Parathyroid adenoma (tissue), 2 donors: ENCODE results near the gene TWIST2.

Source experiments
- H2AFZ ChIP-seq: fragments of 300-600 bp; sonication (generic); one replicate; pipeline ENCODE4 v1.7.0; 2017; ENCODE audit warnings: antibody characterized with exemption, mild to moderate bottlenecking
- H3K27ac ChIP-seq: fragments of 300-600 bp; sonication (generic); one replicate; pipeline ENCODE4 v1.7.0; 2017
- H3K27me3 ChIP-seq: fragments of 300-600 bp; sonication (generic); one replicate; pipeline ENCODE4 v1.7.0; 2017; ENCODE audit warnings: low read length; ENCODE audit not compliant: control insufficient read depth, insufficient read depth
- H3K36me3 ChIP-seq: fragments of 300-600 bp; sonication (generic); one replicate; pipeline ENCODE4 v1.7.0; 2017; ENCODE audit warnings: low read length; ENCODE audit not compliant: control insufficient read depth, insufficient read depth
- H3K4me1 ChIP-seq: fragments of 300-600 bp; sonication (generic); one replicate; pipeline ENCODE4 v1.7.0; 2017; ENCODE audit warnings: control low read depth
- H3K4me2 ChIP-seq: fragments of 300-600 bp; sonication (generic); one replicate; pipeline ENCODE4 v1.7.0; 2017; ENCODE audit warnings: low read length
- H3K4me3 ChIP-seq: fragments of 300-600 bp; sonication (generic); one replicate; pipeline ENCODE4 v1.7.0; 2017; ENCODE audit warnings: low read depth, low read length
- H3K79me2 ChIP-seq: fragments of 300-600 bp; sonication (generic); one replicate; pipeline ENCODE4 v1.7.0; 2017; ENCODE audit warnings: control low read depth
- H3K9ac ChIP-seq: fragments of 300-600 bp; sonication (generic); one replicate; pipeline ENCODE4 v1.7.0; 2017; ENCODE audit warnings: mild to moderate bottlenecking
- H3K9me3 ChIP-seq: fragments of 300-600 bp; sonication (generic); one replicate; pipeline ENCODE4 v1.7.0; 2017; ENCODE audit warnings: low read length; ENCODE audit not compliant: control insufficient read depth
- TF ChIP-seq, protein P1 (sequence below): fragments of 300-600 bp; sonication (generic); IDR thresholded peaks from one replicate; pipeline ENCODE4 v1.7.0; 2017; ENCODE audit warnings: antibody characterized with exemption, mild to moderate bottlenecking
- donor health status: primary hyperparathyroidism.

TWIST2 gene

DNA sequence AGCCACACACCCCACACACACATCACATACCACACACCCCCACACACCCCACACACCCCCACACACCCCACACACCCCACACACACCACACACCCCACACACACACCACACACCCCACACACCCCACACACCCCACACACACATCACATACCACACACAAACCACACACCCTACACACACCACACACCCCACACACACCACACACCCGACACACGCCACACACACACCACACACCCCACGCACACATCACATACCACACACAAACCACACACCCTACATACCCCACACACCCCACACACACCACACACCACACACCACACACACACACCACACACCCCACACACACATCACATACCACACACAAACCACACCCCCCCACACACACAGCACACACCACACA, 22.4 kb downstream of the TWIST2 start:
- no peak overlapping the region for H3K27ac ChIP-seq

DNA sequence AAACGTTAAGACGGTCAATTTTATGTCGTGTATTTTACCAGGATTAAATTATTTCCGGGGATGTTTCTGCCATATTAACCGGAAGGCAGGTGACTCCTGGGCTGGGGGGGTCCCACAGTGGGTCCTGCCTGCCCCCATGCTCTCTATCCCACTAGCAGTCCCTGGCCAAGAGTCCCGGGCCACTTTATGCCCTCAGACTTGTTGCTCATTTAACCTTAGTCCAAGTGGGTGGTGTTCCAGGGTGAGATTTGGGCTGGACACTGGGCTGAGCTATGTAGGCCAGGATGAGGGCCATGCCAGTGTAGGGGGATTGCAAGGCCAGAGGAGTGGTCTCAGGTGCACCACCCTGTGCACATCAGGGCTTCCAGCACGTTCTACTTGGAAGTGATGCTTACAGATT, 24.1 kb downstream of the TWIST2 start:
- Histone ChIP-seq H3K4me3 (no peak overlapping the region), H3K79me2 (no peaks in the 10 kb centered on the region), H3K27ac (no peak overlapping the region), H3K4me1 (no peaks in the 10 kb centered on the region), H2AFZ (no peak overlapping the region), H3K27me3 (no peaks in the 10 kb centered on the region), H3K36me3 (no peaks in the 10 kb centered on the region), H3K9me3 (no peaks in the 10 kb centered on the region), H3K9ac (no peak overlapping the region), H3K4me2 (no peak overlapping the region)
- TF ChIP-seq, protein P1, sequence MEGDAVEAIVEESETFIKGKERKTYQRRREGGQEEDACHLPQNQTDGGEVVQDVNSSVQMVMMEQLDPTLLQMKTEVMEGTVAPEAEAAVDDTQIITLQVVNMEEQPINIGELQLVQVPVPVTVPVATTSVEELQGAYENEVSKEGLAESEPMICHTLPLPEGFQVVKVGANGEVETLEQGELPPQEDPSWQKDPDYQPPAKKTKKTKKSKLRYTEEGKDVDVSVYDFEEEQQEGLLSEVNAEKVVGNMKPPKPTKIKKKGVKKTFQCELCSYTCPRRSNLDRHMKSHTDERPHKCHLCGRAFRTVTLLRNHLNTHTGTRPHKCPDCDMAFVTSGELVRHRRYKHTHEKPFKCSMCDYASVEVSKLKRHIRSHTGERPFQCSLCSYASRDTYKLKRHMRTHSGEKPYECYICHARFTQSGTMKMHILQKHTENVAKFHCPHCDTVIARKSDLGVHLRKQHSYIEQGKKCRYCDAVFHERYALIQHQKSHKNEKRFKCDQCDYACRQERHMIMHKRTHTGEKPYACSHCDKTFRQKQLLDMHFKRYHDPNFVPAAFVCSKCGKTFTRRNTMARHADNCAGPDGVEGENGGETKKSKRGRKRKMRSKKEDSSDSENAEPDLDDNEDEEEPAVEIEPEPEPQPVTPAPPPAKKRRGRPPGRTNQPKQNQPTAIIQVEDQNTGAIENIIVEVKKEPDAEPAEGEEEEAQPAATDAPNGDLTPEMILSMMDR, result no peak

More for the DNA sequence above, 22.4 kb downstream of the TWIST2 start:
- H3K4me1 ChIP-seq, result no peaks in the 10 kb centered on the region
- no peaks in the 10 kb centered on the region for H3K79me2 ChIP-seq
- no peaks in the 10 kb centered on the region for H3K9me3 ChIP-seq
- H2AFZ ChIP-seq, result no peak overlapping the region
- no peak overlapping the region for H3K9ac ChIP-seq
- H3K4me3 ChIP-seq, result no peak overlapping the region
- H3K36me3 ChIP-seq, result no peaks in the 10 kb centered on the region
- no peak overlapping the region for H3K4me2 ChIP-seq
- H3K27me3 ChIP-seq, result no peaks in the 10 kb centered on the region
- TF ChIP-seq, protein P1, result no peak

DNA sequence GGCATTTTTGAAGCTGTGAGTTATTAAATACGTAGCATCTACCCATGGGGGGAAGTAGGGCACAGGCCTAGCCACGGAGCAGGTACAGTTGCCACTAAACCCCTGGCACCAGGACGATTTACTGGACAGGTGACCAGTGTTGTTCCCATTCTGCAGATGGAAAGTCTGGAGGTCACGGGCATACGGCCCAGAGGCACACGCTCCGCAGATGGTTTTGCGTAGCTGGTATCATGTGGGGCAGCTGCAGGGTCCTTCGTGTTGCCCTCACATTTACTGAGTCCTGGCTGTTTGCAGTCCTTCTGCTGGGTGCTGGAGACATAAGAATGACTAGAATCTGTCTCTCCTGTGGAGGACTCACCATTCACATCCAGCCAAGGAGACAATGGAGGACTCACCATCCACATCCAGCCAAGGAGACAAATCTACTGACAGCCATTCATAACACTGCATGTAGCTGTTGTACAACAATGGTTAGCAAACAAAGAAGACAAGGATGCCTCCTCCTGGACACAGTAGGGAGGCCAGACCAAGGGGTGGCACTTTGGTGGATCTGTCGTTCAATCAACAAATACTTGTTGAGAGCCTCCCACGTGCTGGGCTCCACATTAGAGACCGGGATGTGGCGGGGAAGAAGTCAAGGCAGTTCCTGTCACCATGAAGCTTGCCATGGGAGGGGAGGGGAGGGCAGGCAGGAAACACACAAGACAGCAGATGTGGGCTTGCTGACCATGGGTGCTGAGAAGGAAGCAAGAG, 24.9 kb downstream of the TWIST2 start:
- Histone ChIP-seq H3K4me1 (no peaks in the 10 kb centered on the region), H3K27me3 (no peaks in the 10 kb centered on the region), H3K4me2 (no peak overlapping the region), H3K36me3 (no peaks in the 10 kb centered on the region), H2AFZ (no peak overlapping the region), H3K27ac (no peak overlapping the region), H3K9me3 (no peaks in the 10 kb centered on the region), H3K4me3 (no peak overlapping the region), H3K79me2 (no peaks in the 10 kb centered on the region), H3K9ac (no peak overlapping the region)
- TF ChIP-seq, protein P1, result no peak

DNA sequence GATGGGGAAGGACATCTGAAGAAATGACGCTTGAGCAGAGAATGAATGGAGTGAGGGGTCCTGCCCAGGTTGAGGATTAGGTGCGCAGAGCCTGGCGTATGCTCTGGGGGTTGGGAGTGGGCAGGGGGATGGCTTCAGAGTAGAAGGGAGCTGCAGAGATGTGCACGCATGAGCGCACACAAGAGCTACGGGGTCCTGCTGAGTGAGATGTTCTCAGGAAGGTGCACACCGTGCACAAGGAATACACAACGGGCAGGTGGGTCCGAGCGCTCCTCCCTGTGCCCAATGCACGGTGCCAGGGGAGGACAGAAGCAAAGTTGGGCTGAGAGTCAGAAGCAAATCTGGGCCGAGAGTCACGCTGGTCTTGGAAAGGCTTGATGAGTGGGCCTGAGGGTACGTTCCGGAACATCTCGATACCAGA, 25.5 kb downstream of the TWIST2 start:
- Histone ChIP-seq H3K9me3 (no peaks in the 10 kb centered on the region), H3K27ac (no peak overlapping the region), H3K79me2 (no peaks in the 10 kb centered on the region), H3K36me3 (no peaks in the 10 kb centered on the region), H3K4me2 (no peak overlapping the region), H3K27me3 (no peaks in the 10 kb centered on the region), H3K4me1 (no peaks in the 10 kb centered on the region), H3K9ac (no peak overlapping the region), H3K4me3 (no peak overlapping the region), H2AFZ (no peak overlapping the region)
- TF ChIP-seq, protein P1, result no peak

DNA sequence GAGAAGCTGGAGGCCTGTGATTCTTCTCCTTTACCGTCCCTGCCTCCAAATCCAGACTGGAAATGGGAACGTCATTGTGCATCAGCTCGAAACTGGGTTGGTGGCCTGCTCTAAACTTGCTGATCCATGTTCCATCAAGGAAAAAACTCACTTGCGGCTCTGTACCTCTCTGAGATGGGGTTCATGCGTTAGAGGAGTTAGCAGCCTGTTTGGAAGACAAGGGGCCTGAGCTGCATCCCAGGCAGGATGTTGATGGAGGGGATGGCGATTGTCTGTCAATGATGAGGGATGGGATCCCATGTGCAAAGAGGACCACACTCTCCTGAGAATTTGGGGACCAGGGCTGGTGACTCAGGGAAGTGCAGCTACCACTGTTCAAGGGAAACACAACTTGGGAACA, 26.0 kb downstream of the TWIST2 start:
- H3K79me2 ChIP-seq, result no peaks in the 10 kb centered on the region
- TF ChIP-seq, protein P1, result no peak
- no peaks in the 10 kb centered on the region for H3K36me3 ChIP-seq
- no peaks in the 10 kb centered on the region for H3K9me3 ChIP-seq
- H3K27ac ChIP-seq, result no peak overlapping the region
- no peaks in the 10 kb centered on the region for H3K27me3 ChIP-seq
- no peak overlapping the region for H3K9ac ChIP-seq
- H2AFZ ChIP-seq, result no peak overlapping the region
- no peak overlapping the region for H3K4me3 ChIP-seq
- H3K4me1 ChIP-seq, result no peaks in the 10 kb centered on the region
- no peak overlapping the region for H3K4me2 ChIP-seq
